GM10248 (cell line): ENCODE measurements around the gene PHF21A.

Experiments
- CTCF ChIA-PET: fragments of 300-600 bp; sonication (Branson Sonifier 250); formaldehyde crosslinking; extraction: SDS; loops from one replicate; lab custom pipeline; 2021; ENCODE audit warnings: antibody characterized with exemption; lab: Yijun Ruan, JAX
- POLR2A ChIA-PET: fragments of 350-650 bp; sonication (Branson Sonifier 250); formaldehyde crosslinking; extraction: SDS; loops from one replicate; lab custom pipeline; 2020; ENCODE audit warnings: antibody characterized with exemption; lab: Yijun Ruan, JAX
- DNase-seq: peaks from one replicate; pipeline ENCODE4 v3.0.0; 2012; ENCODE audit errors: extremely low spot score
- CTCF ChIP-seq: IDR thresholded peaks from 2 replicates; pipeline ENCODE4 v1.5.1; 2012; ENCODE audit warnings: mild to moderate bottlenecking, low read depth; ENCODE audit errors: extremely low read depth, missing control alignments, control extremely low read depth

The PHF21A gene

GRCh38 chr11:45933846-45934579 is 187.2 kb downstream of the PHF21A start:
- CTCF ChIA-PET: interaction anchor here (4.0 kb wide), 1 partner anchor 31 kb away, joined by 23 read pairs; no protein-coding TSS in a partner anchor
- DNase-seq: no peak
- no peak for TF ChIP-seq CTCF
- POLR2A ChIA-PET: no interaction called here

- peak; percentile 73 for DNase-seq
- TF ChIP-seq CTCF: no peak
- CTCF ChIA-PET: interaction anchor here (1.2 to 4.0 kb wide), 2 partner anchors 19 to 32 kb away, joined by 3 to 23 read pairs; no protein-coding TSS in a partner anchor
- POLR2A ChIA-PET: no interaction called here
Observed at GRCh38 chr11:45933131-45933831, 188.0 kb downstream of the PHF21A start.

- no peak for DNase-seq
- ChIA-PET POLR2A (no interaction called here), CTCF (interaction anchor here (1.2 kb wide), 1 partner anchor 20 kb away, joined by 3 read pairs; no protein-coding TSS in a partner anchor)
- no peak for TF ChIP-seq CTCF
Observed at GRCh38 chr11:45932217-45932616, 189.0 kb downstream of the PHF21A start.

GRCh38 chr11:45931739-45932138 is 189.5 kb downstream of the PHF21A start:
- DNase-seq: no peak
- POLR2A ChIA-PET: no interaction called here
- TF ChIP-seq CTCF: no peak
- CTCF ChIA-PET: interaction anchor here (1.1 to 4.3 kb wide), 2 partner anchors 27 to 33 kb away, joined by 3 to 21 read pairs; no protein-coding TSS in a partner anchor

GRCh38 chr11:45930951-45931570 is 190.2 kb downstream of the PHF21A start:
- POLR2A ChIA-PET: no interaction called here
- no peak for DNase-seq
- CTCF ChIA-PET: interaction anchor here (0.8 to 4.3 kb wide), 5 partner anchors 8 to 76 kb away, joined by 3 to 21 read pairs (median 6); no protein-coding TSS in a partner anchor
- TF ChIP-seq CTCF: no peak
